ENCODE measurements around the gene GGT5.

GGT5 gene

DNA sequence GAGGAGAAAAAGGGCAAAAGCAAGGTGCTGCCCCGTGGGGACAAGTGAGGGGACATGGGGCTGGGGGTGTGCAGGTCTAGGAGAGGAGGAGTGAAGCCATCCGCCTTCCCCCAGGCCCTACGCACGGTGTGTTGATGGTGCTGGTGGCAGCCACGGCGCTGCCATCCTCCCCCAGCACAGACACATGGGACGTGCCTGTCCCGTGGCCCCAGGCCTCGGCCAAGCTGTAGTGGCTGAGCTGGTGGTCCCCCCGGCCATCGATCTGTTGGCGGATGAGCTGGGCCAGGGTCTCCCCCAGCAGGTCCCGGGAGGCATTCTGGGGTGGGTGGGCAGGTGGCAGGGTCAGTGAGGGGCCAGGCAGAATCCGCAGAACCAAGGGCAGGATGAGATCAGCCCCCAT lies 18.9 kb downstream of the GGT5 start:
- no peak for DNase-seq (ENCODE audit: extremely low read depth, low read depth)
- no peak overlapping the region for H3K4me3 ChIP-seq (replicated peaks; ENCODE audit: low read depth, low read length)
- TF ChIP-seq, protein P1, sequence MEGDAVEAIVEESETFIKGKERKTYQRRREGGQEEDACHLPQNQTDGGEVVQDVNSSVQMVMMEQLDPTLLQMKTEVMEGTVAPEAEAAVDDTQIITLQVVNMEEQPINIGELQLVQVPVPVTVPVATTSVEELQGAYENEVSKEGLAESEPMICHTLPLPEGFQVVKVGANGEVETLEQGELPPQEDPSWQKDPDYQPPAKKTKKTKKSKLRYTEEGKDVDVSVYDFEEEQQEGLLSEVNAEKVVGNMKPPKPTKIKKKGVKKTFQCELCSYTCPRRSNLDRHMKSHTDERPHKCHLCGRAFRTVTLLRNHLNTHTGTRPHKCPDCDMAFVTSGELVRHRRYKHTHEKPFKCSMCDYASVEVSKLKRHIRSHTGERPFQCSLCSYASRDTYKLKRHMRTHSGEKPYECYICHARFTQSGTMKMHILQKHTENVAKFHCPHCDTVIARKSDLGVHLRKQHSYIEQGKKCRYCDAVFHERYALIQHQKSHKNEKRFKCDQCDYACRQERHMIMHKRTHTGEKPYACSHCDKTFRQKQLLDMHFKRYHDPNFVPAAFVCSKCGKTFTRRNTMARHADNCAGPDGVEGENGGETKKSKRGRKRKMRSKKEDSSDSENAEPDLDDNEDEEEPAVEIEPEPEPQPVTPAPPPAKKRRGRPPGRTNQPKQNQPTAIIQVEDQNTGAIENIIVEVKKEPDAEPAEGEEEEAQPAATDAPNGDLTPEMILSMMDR (IDR thresholded peaks at IDR 0.05; ENCODE audit: low read depth, low read length, missing control alignments), result no peak

DNA sequence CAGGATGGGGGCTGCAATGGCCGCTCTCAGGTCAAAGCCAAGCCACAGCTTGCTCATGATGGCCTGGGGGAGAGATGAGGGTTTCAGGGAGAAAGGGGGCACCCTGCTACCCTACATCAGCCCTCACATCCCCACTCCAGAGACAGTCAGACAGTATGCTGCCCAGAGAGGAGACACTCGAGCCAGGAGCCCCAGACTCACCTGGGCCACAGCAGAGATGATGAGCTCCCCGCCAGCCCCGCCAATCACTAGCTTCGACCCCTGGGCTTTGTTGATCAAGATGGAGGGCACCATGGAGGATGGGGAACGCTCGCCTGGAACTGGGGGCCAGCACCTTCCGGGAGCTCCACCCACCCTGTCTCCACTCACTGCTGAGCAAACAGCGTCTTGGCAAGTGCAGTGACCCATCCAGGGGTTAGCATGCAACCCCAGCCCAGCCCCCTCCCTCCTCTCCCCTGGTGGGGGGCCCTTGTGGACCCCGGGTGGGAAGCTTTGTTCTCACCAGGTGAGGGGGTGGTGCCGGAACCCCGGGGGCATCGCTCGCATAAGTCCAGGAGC lies 19.8 kb downstream of the GGT5 start:
- DNase-seq (ENCODE audit: extremely low read depth, low read depth), result no peak
- TF ChIP-seq, protein P1 (IDR thresholded peaks at IDR 0.05; ENCODE audit: low read depth, low read length, missing control alignments), result no peak
- no peak overlapping the region for H3K4me3 ChIP-seq (replicated peaks; ENCODE audit: low read depth, low read length)

DNA sequence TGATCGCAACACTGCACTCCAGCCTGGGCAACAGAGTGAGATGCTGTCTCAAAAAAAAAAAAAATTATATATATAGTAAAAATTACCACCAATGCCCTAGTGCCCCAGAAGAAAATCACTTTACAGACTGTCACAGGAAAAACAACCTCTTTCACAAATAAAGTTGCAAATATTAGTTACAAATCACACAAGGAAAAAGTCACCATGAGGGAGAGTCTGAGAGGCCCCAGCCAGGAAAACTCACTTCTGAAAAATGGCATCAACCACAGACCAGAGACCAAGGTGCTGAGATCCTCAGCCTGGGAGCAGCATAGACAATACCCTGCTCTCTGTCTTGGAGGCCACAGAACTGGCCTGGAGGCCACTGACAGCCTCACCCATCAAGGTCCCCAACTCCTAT lies 20.4 kb downstream of the GGT5 start:
- DNase-seq (ENCODE audit: extremely low read depth, low read depth), result no peak
- H3K4me3 ChIP-seq (replicated peaks; ENCODE audit: low read depth, low read length), result no peak overlapping the region
- TF ChIP-seq, protein P1 (IDR thresholded peaks at IDR 0.05; ENCODE audit: low read depth, low read length, missing control alignments), result no peak

DNA sequence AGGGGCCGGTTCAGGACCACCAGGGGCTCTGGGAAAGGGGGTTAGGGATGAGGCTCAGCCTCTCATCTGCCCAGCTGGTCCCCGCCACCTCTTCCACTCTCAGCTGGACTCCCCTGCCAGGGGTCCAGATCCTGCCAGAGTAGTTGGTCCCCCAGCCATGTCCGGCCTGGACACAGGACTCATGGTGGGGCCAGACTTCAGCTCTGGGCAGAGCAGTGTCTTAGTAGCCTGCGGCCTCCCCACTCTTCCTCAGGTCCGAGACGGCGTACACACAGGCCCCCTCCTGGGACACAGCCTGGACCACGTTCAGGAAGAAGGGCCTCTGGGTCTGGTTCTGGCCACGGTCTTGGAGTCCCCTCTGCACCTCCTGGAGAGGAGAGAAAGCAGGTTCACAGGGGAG lies 25.1 kb downstream of the GGT5 start:
- DNase-seq (ENCODE audit: extremely low read depth, low read depth), result no peak
- TF ChIP-seq, protein P1 (IDR thresholded peaks at IDR 0.05; ENCODE audit: low read depth, low read length, missing control alignments), result no peak
- no peak overlapping the region for H3K4me3 ChIP-seq (replicated peaks; ENCODE audit: low read depth, low read length)

DNA sequence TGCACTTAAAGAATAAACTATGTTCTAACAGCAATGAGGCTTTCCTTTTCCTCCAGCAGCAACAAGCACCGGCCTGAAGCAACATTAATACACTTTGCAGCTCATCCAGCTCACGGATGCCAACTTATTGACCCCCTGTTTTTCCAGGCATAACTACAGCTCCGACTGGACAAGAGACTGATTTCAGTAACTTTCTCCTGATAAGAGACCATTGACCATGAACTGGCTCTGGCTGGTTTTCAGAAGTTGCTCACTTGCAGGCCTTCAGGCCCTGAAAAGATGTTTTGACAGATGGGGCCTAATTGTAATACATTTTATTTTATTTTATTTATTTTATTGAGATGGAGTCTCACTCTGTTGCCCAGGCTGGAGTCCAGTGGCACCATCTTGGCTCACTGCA lies 27.5 kb downstream of the GGT5 start:
- no peak overlapping the region for H3K4me3 ChIP-seq (replicated peaks; ENCODE audit: low read depth, low read length)
- no peak for DNase-seq (ENCODE audit: extremely low read depth, low read depth)
- TF ChIP-seq, protein P1 (IDR thresholded peaks at IDR 0.05; ENCODE audit: low read depth, low read length, missing control alignments), result no peak

DNA sequence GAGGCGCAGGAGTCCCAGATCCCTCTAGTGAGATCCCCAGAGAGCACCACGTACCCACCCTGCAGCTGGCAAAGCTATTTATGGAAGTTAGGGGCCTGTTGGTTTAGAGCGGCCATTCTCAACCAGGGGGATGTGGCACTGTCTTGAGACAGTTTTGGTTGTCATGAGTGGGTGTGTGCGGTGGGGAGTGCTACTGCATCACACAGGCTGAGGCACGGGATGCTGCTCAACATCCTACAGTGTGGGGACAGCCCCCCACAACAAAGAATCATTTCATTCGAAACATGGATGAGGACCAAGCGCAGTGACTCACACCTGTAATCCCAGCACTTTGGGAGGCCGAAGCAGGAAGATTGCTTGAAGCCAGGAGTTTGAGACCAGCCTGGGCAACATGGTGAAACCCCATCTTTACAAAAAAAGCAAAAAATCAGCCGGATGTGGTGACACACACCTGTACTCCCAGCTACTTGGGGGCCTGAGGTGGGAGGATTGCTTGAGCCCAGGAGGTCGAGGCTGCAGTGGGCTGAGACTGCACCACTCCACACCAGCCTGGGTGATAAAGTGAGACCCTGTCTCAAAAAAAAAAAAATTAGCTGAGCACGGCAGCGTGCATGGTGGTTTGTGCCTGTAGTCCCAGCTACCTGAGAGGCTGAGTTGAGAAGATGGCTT lies 28.2 kb downstream of the GGT5 start:
- TF ChIP-seq, protein P1 (IDR thresholded peaks at IDR 0.05; ENCODE audit: low read depth, low read length, missing control alignments), result no peak
- no peak overlapping the region for H3K4me3 ChIP-seq (replicated peaks; ENCODE audit: low read depth, low read length)
- no peak for DNase-seq (ENCODE audit: extremely low read depth, low read depth)

Data from HFF-Myc (cell line).